Heart left ventricle (tissue), 16 donors: ENCODE results near the gene SLC25A26. TPM values are rescaled to one million over a fixed set of nuclear protein-coding genes. Genes with fewer than 3 reads are reported as not detected.
A peak's percentile ranks its signal among the peaks of the same experiment; 100 is the strongest.

Source experiments
- ATAC-seq, 4 donors: fragments of 200-7000 bp; cut with Tn5 transposase; one replicate each; pipeline ENCODE4 v1.9.1; 2020 to 2022; ENCODE audit warnings: moderate library complexity in 4 of 4, mild to moderate bottlenecking in 3 of 4, moderate number of reproducible peaks in 1 of 4
- DNase-seq, 5 donors: peaks; one replicate each; pipeline ENCODE4 v3.0.0-alpha.2; 2020
- H3K27ac ChIP-seq, 12 donors: fragments of 200-600 bp; sonication (generic) in 4 of 12; one replicate each; pipeline versions ENCODE4 v1.5.0 to v1.8.0; 2016 to 2022; ENCODE audit warnings: mild to moderate bottlenecking in 2 of 12
- H3K27me3 ChIP-seq, 9 donors: fragments of 200-600 bp; sonication (generic) in 2 of 9; one replicate each; pipeline versions ENCODE4 v1.5.1 to v1.8.0; 2016 to 2022; ENCODE audit warnings: mild to moderate bottlenecking in 3 of 9
- H3K36me3 ChIP-seq, 9 donors: fragments of 200-600 bp; sonication (generic) in 2 of 9; one replicate each; pipeline versions ENCODE4 v1.5.0 to v1.8.0; 2018 to 2022; ENCODE audit warnings: mild to moderate bottlenecking in 2 of 9
- H3K4me1 ChIP-seq, 12 donors: fragments of 200-600 bp; sonication (generic) in 4 of 12; one replicate each; pipeline versions ENCODE4 v1.5.0 to v1.8.0; 2016 to 2022; ENCODE audit warnings: mild to moderate bottlenecking in 3 of 12
- H3K4me3 ChIP-seq, 12 donors: fragments of 200-600 bp; sonication (generic) in 4 of 12; one replicate each; pipeline versions ENCODE4 v1.5.0 to v1.8.0; 2017 to 2022; ENCODE audit warnings: mild to moderate bottlenecking in 9 of 12, moderate library complexity in 4 of 12
- H3K9me3 ChIP-seq, 12 donors: fragments of 200-600 bp; sonication (generic) in 4 of 12; one replicate each; pipeline versions ENCODE4 v1.5.0 to v1.8.0; 2016 to 2022; ENCODE audit warnings: mild to moderate bottlenecking in 1 of 12
- POLR2A ChIP-seq, 2 donors: fragments of 450-650 bp; IDR thresholded peaks; one replicate each; pipeline ENCODE4 v1.6.1; 2017; ENCODE audit warnings: antibody characterized with exemption in 2 of 2, mild to moderate bottlenecking in 2 of 2, moderate library complexity in 2 of 2
- WGBS, 4 donors: extraction: QIAGEN DNeasy Blood & Tissue Kit in 2 of 4; methylation state at CpG; one replicate each; pipeline versions ENCODE4 v1.1.5 to v1.1.7; 2013 to 2018; 5-methylcytosine and 5-hydroxymethylcytosine counted together
- intact Hi-C, 10 donors: fragments of 100-400 bp; cut with DNase I; formaldehyde crosslinking; loops; one replicate each; pipeline versions ENCODE4 v1.11.1 to v1.14.2; 2022
- polyA plus RNA-seq, 2 donors: library from polyadenylated mRNA; stranded (reverse); fragments of 200-250 nt; gene quantifications; one replicate each; pipeline ENCODE4 v1.2.3, GENCODE V29; 2013
- total RNA-seq, 9 donors: library from RNA; depleted of rRNA in 2 of 9; stranded (reverse); fragments of >200 nt in 2 of 9; fragmentation: NEBNext Ultra II Directional in 3 of 9; extraction: Animal tissue kit (Norgen Biotek cat#: 25700) in 3 of 9; gene quantifications; one replicate each; pipeline versions ENCODE4 v1.1.0 to v1.2.4, GENCODE V29; 2016 to 2023
- TF ChIP-seq, protein P1 (sequence below), 12 donors: fragments of 200-600 bp; sonication (generic) in 4 of 12; IDR thresholded peaks; one replicate each; pipeline versions ENCODE4 v1.5.0 to v1.8.0; 2018 to 2022; ENCODE audit warnings: antibody characterized with exemption in 12 of 12, mild to moderate bottlenecking in 5 of 12
- donor health status: ischemic (EF 13 %, LVEDD 7.1; RV severe dilation, severe dysfunction).
- donor health status: healthy with polysubstance abuse.
- donor health status: DM: no; HTN: yes; CAD: no.
- donor health status: DM: no; HTN: no; CAD: no.
- donor health status: ischemic (EF 25% LVEDD 6.9; RV normal size, moderate dysfunction).
- donor health status: ischemic (EF 25% LVEDD 5.7; RV mildly dilated, moderate dysfunction).
- donor health status: healthy.
- donor health status: DM: yes; HTN: yes; CAD: no.
- donor health status: ischemic (EF 35%, LVEDD 5.7; RV mildly dilated, moderate dysfunction).
- donor health status: nonischemic (EF 11% LVEDD 7.7; RV severe dilation, severe dysfunction).
- donor health status: DM: yes; HTN: yes; CAD: no.
- donor health status: PGD.
- donor health status: ischemic (EF 29% LVEDD 5.4; RV normal size, mild dysfunction).
- donor health status: nonischemic (EF 23%, LVEDD 6.1; RV moderate dilation, normal function).

The SLC25A26 gene
- total and polyA plus RNA-seq, 11 donors: 20.0 to 42.2 (median 25.4) TPM

- Histone ChIP-seq H3K27me3 (no peaks in the 10 kb centered on the region), H3K4me1 (peaks cover 0 to 98% (median 50%) of the 10 kb centered on the region in 12 donors), H3K36me3 (peaks cover 0 to 65% (median 37%) of the 10 kb centered on the region in 9 donors), H3K9me3 (no peaks in the 10 kb centered on the region), H3K27ac (peak overlapping the region; percentile 60 to 94 (median 74)), H3K4me3 (no peak overlapping the region)
- TF ChIP-seq, protein P1, sequence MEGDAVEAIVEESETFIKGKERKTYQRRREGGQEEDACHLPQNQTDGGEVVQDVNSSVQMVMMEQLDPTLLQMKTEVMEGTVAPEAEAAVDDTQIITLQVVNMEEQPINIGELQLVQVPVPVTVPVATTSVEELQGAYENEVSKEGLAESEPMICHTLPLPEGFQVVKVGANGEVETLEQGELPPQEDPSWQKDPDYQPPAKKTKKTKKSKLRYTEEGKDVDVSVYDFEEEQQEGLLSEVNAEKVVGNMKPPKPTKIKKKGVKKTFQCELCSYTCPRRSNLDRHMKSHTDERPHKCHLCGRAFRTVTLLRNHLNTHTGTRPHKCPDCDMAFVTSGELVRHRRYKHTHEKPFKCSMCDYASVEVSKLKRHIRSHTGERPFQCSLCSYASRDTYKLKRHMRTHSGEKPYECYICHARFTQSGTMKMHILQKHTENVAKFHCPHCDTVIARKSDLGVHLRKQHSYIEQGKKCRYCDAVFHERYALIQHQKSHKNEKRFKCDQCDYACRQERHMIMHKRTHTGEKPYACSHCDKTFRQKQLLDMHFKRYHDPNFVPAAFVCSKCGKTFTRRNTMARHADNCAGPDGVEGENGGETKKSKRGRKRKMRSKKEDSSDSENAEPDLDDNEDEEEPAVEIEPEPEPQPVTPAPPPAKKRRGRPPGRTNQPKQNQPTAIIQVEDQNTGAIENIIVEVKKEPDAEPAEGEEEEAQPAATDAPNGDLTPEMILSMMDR (IDR thresholded peaks at IDR 0.05): no peak
- no peak for TF ChIP-seq POLR2A (IDR thresholded peaks at IDR 0.05)
- peak in 1 of 5 donors; percentile 30 for DNase-seq
- peak in 1 of 4 donors; percentile 25 for ATAC-seq
- WGBS, 4 donors: 55 to 60% (median 57%) methylated on average over 5 of the region's 5 CpGs
- intact Hi-C loops: loop anchor here in 6 of 10 donors (5.0 kb wide), 3 partner anchors 37 to 87 kb away; partner anchors contain the start of gene LRIG1 (in 1 of the 6)
Observed at GRCh38 chr3:66414846-66415245, 194.0 kb downstream of the SLC25A26 start.

GRCh38 chr3:66415867-66416428 lies 195.1 kb downstream of the SLC25A26 start:
- intact Hi-C loops: loop anchor here in 3 of 10 donors (2.0 to 5.0 kb wide), 3 partner anchors 36 to 85 kb away; partner anchors contain the start of gene LRIG1 (in 1 of the 3)
- ATAC-seq (peak; percentile 76 to 84 (median 80)), DNase-seq (peak in 1 of 5 donors; percentile 48)
- H3K27ac ChIP-seq: peak overlapping the region; percentile 60 to 94 (median 74)
- TF ChIP-seq, protein P1 (IDR thresholded peaks at IDR 0.05): no peak
- TF ChIP-seq POLR2A (IDR thresholded peaks at IDR 0.05): no peak
- H3K9me3 ChIP-seq: no peaks in the 10 kb centered on the region
- H3K27me3 ChIP-seq: no peaks in the 10 kb centered on the region
- peaks cover 0 to 94% (median 49%) of the 10 kb centered on the region in 12 donors for H3K4me1 ChIP-seq
- H3K4me3 ChIP-seq: no peak overlapping the region
- 46 to 58% (median 47%) methylated on average over 5 of the region's 5 CpGs for WGBS, 4 donors
- peaks cover 0 to 54% (median 32%) of the 10 kb centered on the region in 9 donors for H3K36me3 ChIP-seq

GRCh38 chr3:66416556-66417304 lies 195.9 kb downstream of the SLC25A26 start:
- H3K4me3 ChIP-seq: no peak overlapping the region

More at GRCh38 chr3:66416556-66417304, 195.9 kb downstream of the SLC25A26 start:
- H3K9me3 ChIP-seq: peaks cover 0 to 5% (median 0%) of the 10 kb centered on the region in 12 donors
- 64 to 71% (median 67%) methylated on average over 12 to 14 of the region's 14 CpGs for whole genome bisulfite sequencing, 4 donors
- H3K27me3 ChIP-seq: no peaks in the 10 kb centered on the region
- peaks cover 0 to 49% (median 32%) of the 10 kb centered on the region in 9 donors for H3K36me3 ChIP-seq
- intact Hi-C loops: loop anchor here in 3 of 10 donors (2.0 to 5.0 kb wide), 3 partner anchors 36 to 84 kb away; partner anchors contain the start of gene LRIG1 (in 1 of the 3)
- ATAC-seq (no peak), DNase-seq (peak in 1 of 5 donors; percentile 19)
- peaks cover 0 to 86% (median 41%) of the 10 kb centered on the region in 12 donors for H3K4me1 ChIP-seq
- peak overlapping the region; percentile 60 to 88 (median 70) for H3K27ac ChIP-seq
- TF ChIP-seq POLR2A (IDR thresholded peaks at IDR 0.05): no peak
- TF ChIP-seq, protein P1 (IDR thresholded peaks at IDR 0.05): no peak
